Fibroblast of lung (primary cell): ENCODE data around the gene CDC42SE2. TPM values are rescaled to one million over a fixed set of nuclear protein-coding genes. Genes with fewer than 3 reads are reported as not detected.

Source experiments
- DNase-seq, 2 donors: peaks; one replicate each; pipeline versions ENCODE4 v3.0.0 to v3.0.0-alpha.2; 2010; ENCODE audit warnings: low read depth in 2 of 2
- H2AFZ ChIP-seq: 2 replicates; pipeline ENCODE4 v1.5.1; 2012; ENCODE audit warnings: low read length, control low read depth, inconsistent platforms
- H3K27ac ChIP-seq: 2 replicates; pipeline ENCODE4 v1.5.1; 2011; ENCODE audit warnings: low read length, control low read depth; ENCODE audit not compliant: insufficient read depth
- H3K27me3 ChIP-seq: 2 replicates; pipeline ENCODE4 v1.5.1; 2011; ENCODE audit warnings: mild to moderate bottlenecking, low read length; ENCODE audit not compliant: control insufficient read depth, insufficient read depth
- H3K36me3 ChIP-seq: 2 replicates; pipeline ENCODE4 v1.5.1; 2011; ENCODE audit warnings: low read length; ENCODE audit not compliant: control insufficient read depth, insufficient read depth
- H3K4me1 ChIP-seq: 2 replicates; pipeline ENCODE4 v1.5.1; 2011; ENCODE audit warnings: low read length; ENCODE audit not compliant: control insufficient read depth, insufficient read depth; ENCODE audit errors: extremely low read depth
- H3K4me2 ChIP-seq: 2 replicates; pipeline ENCODE4 v1.5.1; 2011; ENCODE audit warnings: low read length, control low read depth; ENCODE audit not compliant: insufficient read depth; ENCODE audit errors: extremely low read depth
- H3K4me3 ChIP-seq, 4 experiments: fragments of 200-600 bp in 1 of 4; sonication (generic) in 1 of 4; replicated peaks in 1 of 4; 2 replicates each; pipeline ENCODE4 v1.5.1; 2011 to 2016; ENCODE audit warnings: low read length in 4 of 4, low read depth in 3 of 4, mild to moderate bottlenecking in 3 of 4, control low read depth in 2 of 4, inconsistent platforms in 1 of 4, mixed read lengths in 1 of 4; ENCODE audit not compliant: insufficient read depth in 1 of 4; ENCODE audit errors: control extremely low read depth in 1 of 4
- H3K79me2 ChIP-seq: 2 replicates; pipeline ENCODE4 v1.5.1; 2012; ENCODE audit warnings: mild to moderate bottlenecking, low read length, inconsistent platforms; ENCODE audit not compliant: control insufficient read depth, insufficient read depth
- H3K9ac ChIP-seq: 2 replicates; pipeline ENCODE4 v1.5.1; 2011; ENCODE audit warnings: mild to moderate bottlenecking, low read length, control low read depth; ENCODE audit not compliant: insufficient read depth
- H3K9me3 ChIP-seq: 2 replicates; pipeline ENCODE4 v1.5.1; 2012; ENCODE audit warnings: low read depth, low read length; ENCODE audit not compliant: control insufficient read depth, insufficient read depth
- H4K20me1 ChIP-seq: 2 replicates; pipeline ENCODE4 v1.5.1; 2011; ENCODE audit warnings: low read length; ENCODE audit not compliant: control insufficient read depth, insufficient read depth; ENCODE audit errors: extremely low read depth
- CTCF ChIP-seq, 2 donors: IDR thresholded peaks in 1 of 2; conservative IDR thresholded peaks in 1 of 2; 1 replicate in 1 of 2; 2 replicates in 1 of 2; pipeline ENCODE4 v1.5.1; 2011 to 2012; ENCODE audit warnings: low read length in 2 of 2, control low read depth in 1 of 2, inconsistent platforms in 1 of 2, low read depth in 1 of 2, mild to moderate bottlenecking in 1 of 2
- EZH2 ChIP-seq: IDR thresholded peaks from 2 replicates; pipeline ENCODE4 v1.5.1; 2012; ENCODE audit warnings: low read length, control low read depth, mild to moderate bottlenecking; ENCODE audit errors: missing control alignments
- polyA plus RNA-seq, 2 donors: library from polyadenylated mRNA; depleted of rRNA in 1 of 2; stranded (reverse) in 1 of 2; unstranded in 1 of 2; fragments of >200 nt; gene quantifications; 2 replicates each; pipeline ENCODE4 v1.2.1, GENCODE V29; 2011 to 2012; ENCODE audit warnings: missing spikeins in 1 of 2
- total RNA-seq: library from RNA; depleted of rRNA; stranded (reverse); fragments of >200 nt; gene quantifications from 2 replicates; pipeline ENCODE4 v1.2.1, GENCODE V29; 2014

The CDC42SE2 gene
- total and polyA plus RNA-seq, 2 donors (not counting 1 experiment from before 2014, with no cell fraction given) = 26.1 to 26.5 TPM

DNA sequence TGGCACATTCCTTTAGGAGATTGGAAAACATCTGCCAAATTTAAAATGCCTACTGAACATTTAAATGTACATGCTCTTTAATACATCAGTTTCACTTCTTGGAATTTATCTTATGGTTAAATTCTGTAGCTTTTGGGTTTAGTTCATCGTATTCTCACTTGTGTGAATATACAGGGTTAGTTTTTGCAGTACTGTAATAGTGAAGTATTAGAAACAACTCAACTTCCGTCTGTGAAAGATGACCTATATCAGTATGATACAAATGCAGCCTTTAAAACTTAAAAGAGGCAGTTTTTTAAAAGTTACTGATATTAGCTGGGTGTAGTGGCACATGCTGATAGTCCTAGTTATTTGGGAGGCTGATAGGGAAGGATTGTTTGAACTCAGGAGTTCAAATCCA, 57.2 kb downstream of the CDC42SE2 start:
- no peak overlapping the region for H3K9ac ChIP-seq
- H3K79me2 ChIP-seq = peaks cover 15% of the 10 kb centered on the region
- no peaks in the 10 kb centered on the region for H3K4me1 ChIP-seq
- H4K20me1 ChIP-seq = no peaks in the 10 kb centered on the region
- H3K36me3 ChIP-seq = no peaks in the 10 kb centered on the region
- H3K4me3 ChIP-seq = no peak overlapping the region
- no peaks in the 10 kb centered on the region for H3K9me3 ChIP-seq
- no peaks in the 10 kb centered on the region for H3K27me3 ChIP-seq
- no peak overlapping the region for H2AFZ ChIP-seq
- no peak overlapping the region for H3K4me2 ChIP-seq
- no peak for DNase-seq
- TF ChIP-seq EZH2 (no peak), CTCF (conservative IDR thresholded peaks at IDR 0.05 in 1 of 2, IDR thresholded peaks at IDR 0.05 in 1 of 2; ENCODE audit: low read depth in 1 of 2, low read length in 2 of 2) (no peak)
- no peak overlapping the region for H3K27ac ChIP-seq

GRCh38 chr5:131322926-131323325, 59.1 kb downstream of the CDC42SE2 start:
- no peaks in the 10 kb centered on the region for H4K20me1 ChIP-seq
- H3K9me3 ChIP-seq = no peaks in the 10 kb centered on the region
- H3K36me3 ChIP-seq = no peaks in the 10 kb centered on the region
- H3K4me1 ChIP-seq = no peaks in the 10 kb centered on the region
- H3K27ac ChIP-seq = no peak overlapping the region
- DNase-seq = no peak
- no peak overlapping the region for H3K4me3 ChIP-seq
- TF ChIP-seq CTCF (conservative IDR thresholded peaks at IDR 0.05 in 1 of 2, IDR thresholded peaks at IDR 0.05 in 1 of 2; ENCODE audit: low read depth in 1 of 2, low read length in 2 of 2) (no peak), EZH2 (no peak)
- H2AFZ ChIP-seq = no peak overlapping the region
- no peak overlapping the region for H3K4me2 ChIP-seq
- no peaks in the 10 kb centered on the region for H3K27me3 ChIP-seq
- H3K79me2 ChIP-seq = peaks cover 13% of the 10 kb centered on the region
- H3K9ac ChIP-seq = no peak overlapping the region

- DNase-seq = no peak
- Histone ChIP-seq H3K9me3 (no peaks in the 10 kb centered on the region), H4K20me1 (no peaks in the 10 kb centered on the region), H3K27ac (no peak overlapping the region), H3K4me3 (no peak overlapping the region), H2AFZ (no peak overlapping the region), H3K9ac (no peak overlapping the region), H3K36me3 (no peaks in the 10 kb centered on the region), H3K4me2 (no peak overlapping the region), H3K79me2 (peaks cover 12% of the 10 kb centered on the region), H3K4me1 (peaks cover 1% of the 10 kb centered on the region), H3K27me3 (no peaks in the 10 kb centered on the region)
- no peak for TF ChIP-seq EZH2
- no peak for TF ChIP-seq CTCF (conservative IDR thresholded peaks at IDR 0.05 in 1 of 2, IDR thresholded peaks at IDR 0.05 in 1 of 2; ENCODE audit: low read depth in 1 of 2, low read length in 2 of 2)
These were observed 59.5 kb downstream of the CDC42SE2 start for GRCh38 chr5:131323378-131323777.
